GM13977 (cell line): ENCODE results near the gene CCDC88C.

Experiments
- DNase-seq: peaks from one replicate; pipeline ENCODE4 v3.0.0; 2012; ENCODE audit warnings: low spot score
- CTCF ChIP-seq: IDR thresholded peaks from 2 replicates; pipeline ENCODE4 v1.5.1; 2012; ENCODE audit warnings: mild to moderate bottlenecking, control low read depth; ENCODE audit not compliant: insufficient read depth; ENCODE audit errors: extremely low read depth, missing control alignments
- in situ Hi-C: fragments of 300-500 bp; cut with MboI; formaldehyde crosslinking; loops from one replicate; pipeline ENCODE4 v1.12.0; 2022; ENCODE audit warnings: low sequenced_read_pairs, low pct_unique_long_range_greater_than_20kb, mixed read lengths, inconsistent platforms; ENCODE audit not compliant: unreplicated experiment

CCDC88C gene

DNA sequence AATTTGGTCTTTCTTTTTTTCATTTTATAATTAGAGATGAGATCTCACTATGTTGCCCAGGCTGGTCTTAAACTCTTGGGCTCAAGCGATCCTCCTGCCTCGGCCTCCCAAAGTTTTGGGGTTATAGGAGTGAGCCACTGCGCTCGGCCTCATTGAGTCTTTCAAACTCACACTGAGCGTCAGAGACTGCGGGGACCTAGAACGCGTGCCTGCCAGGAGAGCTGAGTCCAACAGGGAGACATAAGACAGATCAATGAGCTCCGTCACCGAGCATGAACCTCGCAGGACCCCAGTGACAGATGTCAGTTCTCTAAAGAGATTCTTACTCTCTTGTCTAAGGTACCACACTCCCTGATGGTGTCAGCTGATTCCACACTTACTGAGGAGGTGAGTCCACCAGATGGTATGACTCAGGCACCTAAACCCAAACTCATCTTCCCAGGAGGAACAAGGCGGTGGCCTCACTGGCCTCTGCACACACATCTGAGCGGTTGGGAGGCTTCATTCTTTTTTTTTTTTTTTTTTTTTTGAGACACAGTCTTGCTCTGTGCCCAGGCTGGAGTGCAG, 58.9 kb downstream of the CCDC88C start:
- DNase-seq = no peak
- TF ChIP-seq CTCF = no peak
- in situ Hi-C loops = no loop called here

DNA sequence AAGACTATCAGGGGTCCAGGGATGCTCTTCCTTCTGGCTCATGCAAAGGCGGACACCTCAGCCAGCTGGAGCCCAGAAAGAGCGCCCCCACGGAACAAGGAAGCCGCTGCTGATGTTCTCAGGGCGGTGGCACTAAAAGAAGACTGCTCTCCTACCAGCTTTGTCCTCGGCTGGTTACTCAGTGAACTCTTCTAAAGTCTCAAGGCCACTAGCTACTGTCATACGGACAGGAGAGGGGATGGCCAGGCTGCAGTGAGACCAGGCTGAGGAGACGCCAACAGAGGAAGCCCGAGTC, 59.6 kb downstream of the CCDC88C start:
- no peak for DNase-seq
- no peak for TF ChIP-seq CTCF
- in situ Hi-C loops = no loop called here

- no peak for TF ChIP-seq CTCF
- in situ Hi-C loops = no loop called here
- DNase-seq = no peak
Measured at GRCh38 chr14:91357272-91358024, 60.2 kb downstream of the CCDC88C start.

DNA sequence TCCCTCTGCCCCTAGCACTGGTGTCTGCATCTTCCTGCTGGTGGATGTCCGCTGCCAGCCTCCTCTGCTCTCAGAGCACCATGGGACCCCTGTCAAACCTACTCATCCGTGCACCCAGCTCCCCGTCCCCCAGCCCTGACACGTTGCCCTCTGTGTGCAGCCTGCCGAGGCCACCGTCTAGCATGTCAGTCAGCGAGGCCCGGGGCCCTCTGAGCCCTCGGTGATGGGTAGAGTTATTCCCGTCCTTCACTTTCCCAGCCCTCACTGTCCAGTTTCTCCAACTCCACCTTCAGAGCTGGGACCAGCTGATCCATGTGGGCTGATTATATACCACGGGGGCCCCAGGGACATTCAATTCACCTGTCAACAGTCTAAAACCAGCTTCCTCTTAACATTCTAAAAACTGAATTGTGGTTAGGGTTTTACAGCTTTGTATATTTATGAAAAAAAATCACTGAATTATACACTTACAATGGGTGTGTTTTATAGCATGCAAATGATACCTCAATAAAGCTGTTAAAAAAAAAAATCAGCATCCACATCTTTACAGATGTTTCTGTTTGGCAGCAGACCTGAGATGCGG, 61.3 kb downstream of the CCDC88C start:
- no peak for DNase-seq
- in situ Hi-C loops = no loop called here
- TF ChIP-seq CTCF = no peak

DNA sequence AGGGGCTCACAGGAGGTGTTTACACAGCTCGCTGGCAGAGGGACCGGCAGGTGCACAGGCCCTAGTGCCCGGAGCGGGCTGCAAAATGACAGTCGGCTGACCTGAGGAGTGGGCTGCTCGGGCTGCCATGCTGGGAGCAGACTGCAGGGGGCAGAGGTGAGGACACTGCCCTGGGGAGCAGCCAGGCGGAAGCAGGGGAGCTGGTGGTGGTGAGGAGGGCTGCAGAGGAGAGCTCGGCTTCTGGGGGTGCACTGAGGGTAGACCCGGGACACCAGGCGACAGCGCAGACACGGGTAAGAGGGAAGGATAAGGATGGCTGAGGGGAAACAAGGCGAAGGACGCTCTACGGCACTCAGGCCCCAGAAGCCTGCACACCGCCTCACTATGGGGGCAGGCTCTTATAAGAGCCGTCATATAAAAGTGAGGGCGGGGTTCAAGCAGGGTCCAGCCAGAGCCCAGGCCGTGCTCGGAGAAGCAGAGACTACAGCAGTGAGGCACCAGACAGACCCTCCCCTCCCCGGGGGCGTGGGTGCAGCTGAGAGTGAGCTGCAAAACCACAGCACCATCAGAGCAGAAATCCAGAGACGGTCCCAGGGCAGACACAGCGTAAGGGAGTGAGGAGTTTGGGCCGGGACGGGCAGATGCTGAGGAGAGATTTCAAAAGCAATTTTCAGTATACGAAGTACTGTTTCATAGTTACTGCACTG, 62.5 kb downstream of the CCDC88C start:
- peak; percentile 79 for TF ChIP-seq CTCF
- peak; percentile 56 for DNase-seq
- in situ Hi-C loops = no loop called here

- no peak for TF ChIP-seq CTCF
- DNase-seq = no peak
- in situ Hi-C loops = no loop called here
Measured at GRCh38 chr14:91354221-91354916, 63.3 kb downstream of the CCDC88C start.
